ENCODE data around the gene CCAR1.
"Not testable (repeated sequence)": the region's sequence is repeated elsewhere in the genome, so short reads cannot be mapped to it uniquely, and the experiment has no call there.

Gene CCAR1, protein sequence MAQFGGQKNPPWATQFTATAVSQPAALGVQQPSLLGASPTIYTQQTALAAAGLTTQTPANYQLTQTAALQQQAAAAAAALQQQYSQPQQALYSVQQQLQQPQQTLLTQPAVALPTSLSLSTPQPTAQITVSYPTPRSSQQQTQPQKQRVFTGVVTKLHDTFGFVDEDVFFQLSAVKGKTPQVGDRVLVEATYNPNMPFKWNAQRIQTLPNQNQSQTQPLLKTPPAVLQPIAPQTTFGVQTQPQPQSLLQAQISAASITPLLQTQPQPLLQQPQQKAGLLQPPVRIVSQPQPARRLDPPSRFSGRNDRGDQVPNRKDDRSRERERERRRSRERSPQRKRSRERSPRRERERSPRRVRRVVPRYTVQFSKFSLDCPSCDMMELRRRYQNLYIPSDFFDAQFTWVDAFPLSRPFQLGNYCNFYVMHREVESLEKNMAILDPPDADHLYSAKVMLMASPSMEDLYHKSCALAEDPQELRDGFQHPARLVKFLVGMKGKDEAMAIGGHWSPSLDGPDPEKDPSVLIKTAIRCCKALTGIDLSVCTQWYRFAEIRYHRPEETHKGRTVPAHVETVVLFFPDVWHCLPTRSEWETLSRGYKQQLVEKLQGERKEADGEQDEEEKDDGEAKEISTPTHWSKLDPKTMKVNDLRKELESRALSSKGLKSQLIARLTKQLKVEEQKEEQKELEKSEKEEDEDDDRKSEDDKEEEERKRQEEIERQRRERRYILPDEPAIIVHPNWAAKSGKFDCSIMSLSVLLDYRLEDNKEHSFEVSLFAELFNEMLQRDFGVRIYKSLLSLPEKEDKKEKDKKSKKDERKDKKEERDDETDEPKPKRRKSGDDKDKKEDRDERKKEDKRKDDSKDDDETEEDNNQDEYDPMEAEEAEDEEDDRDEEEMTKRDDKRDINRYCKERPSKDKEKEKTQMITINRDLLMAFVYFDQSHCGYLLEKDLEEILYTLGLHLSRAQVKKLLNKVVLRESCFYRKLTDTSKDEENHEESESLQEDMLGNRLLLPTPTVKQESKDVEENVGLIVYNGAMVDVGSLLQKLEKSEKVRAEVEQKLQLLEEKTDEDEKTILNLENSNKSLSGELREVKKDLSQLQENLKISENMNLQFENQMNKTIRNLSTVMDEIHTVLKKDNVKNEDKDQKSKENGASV

DNA sequence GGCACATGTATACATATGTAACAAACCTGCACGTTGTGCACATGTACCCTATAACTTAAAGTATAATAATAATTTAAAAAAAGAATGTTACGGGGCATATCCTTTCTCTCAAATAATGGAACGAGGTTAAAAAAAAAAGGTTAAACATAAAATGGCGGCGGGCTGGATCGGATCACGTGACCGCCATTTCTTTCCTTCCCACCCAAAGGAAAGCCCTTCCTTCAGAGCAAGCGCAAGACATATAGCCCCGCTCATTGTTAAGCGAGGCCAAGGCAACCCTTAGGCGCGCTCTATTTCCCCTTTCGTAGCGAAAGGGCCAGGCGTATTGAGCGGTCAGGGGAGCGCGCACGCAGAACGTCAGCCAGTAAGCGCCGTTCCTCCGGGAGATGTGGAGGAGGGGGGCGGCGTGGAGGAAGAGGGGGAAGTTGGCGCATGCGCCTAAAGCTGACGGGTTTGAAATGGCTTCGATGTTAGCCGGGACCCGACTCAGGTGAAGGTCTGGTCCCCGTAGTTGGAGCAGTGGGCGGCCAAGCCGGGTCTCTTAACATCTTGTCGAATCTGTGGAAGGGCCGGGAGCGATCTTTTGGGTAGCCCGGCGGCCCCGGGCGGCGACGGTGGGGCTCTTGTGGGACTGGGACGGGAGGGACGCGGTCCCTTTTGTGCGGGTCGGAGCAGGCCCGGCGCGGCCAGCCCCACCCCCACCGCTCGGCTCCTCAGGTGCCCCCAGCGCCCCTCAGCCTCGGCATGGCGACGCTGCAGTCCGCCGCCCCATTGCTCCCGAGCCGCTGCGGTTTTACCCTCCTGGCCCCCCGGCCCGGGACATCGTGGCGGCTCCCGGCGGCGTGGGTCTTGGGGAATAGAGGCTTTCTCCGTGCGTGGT is at the start of gene CCAR1:
CCAR1 (plus strand) TSS at position 447 of the 880 bp plus-strand sequence. CDS start 1,266 bp downstream, outside the sequence.
- peak within 1 kb of the TSS; percentile 95 for H3K4me3 ChIP-seq (ENCODE audit: low read depth, low read length)
- DNase-seq (ENCODE audit: low read depth) = peak; percentile 97

DNA sequence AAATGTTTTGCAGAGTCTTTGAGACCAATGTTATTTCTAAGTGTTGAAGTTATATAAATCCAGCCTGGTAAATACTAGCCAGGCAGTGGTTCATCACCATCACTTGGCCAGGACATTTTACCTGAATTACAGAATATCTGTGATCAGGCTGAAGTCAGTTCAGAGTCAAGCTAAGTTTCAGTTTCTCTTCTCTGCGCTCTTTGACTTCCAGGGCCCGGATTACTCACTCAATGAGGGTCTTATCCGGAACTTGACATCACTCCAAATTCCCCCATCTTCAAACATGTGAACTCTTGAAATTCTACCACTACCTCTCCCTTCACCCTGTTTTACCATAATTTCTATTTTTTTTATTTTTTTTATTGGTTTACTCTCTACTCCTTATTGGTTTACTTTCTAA is 36.6 kb upstream of the CCAR1 start:
- no peak overlapping the region for H3K4me3 ChIP-seq (ENCODE audit: low read depth, low read length)
- no peak for DNase-seq (ENCODE audit: low read depth)

DNA sequence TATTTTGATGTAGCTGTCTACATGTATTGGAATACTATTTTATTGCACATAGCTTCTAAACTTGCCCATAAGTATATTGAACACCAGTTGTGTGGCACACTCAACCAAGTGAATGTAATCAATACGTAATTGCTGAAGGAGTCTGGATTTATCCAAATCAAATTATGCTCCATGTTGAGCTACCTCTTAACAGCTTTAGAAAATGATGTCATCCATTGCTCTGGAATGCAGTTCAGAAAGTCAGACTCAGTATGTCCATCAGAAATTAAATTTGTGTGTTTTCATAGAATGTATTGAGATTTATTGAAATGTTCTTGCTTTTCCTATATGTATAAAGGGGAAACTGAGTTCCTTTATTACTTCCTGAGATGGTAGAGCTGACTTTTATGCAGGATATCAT is 25.0 kb upstream of the CCAR1 start:
- DNase-seq (ENCODE audit: low read depth) = no peak
- no peak overlapping the region for H3K4me3 ChIP-seq (ENCODE audit: low read depth, low read length)

DNA sequence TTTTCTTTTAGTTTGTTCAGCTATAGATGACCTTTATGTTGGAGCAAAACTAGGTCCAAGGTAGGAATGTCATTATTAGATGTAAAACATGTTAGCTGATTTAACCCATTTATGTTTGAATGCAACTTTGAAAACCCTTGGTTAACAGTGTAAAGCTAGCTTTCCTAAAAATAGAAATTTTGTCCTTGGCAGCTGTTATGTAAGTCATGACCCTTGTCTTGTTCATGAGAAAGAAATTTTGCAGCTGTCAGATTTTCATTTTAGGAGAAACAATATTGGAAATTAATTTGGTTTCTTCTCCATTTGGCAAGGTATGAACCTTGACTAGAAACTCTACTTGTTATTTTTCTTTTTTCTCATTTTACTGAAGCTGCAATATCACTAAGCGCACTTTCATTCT is 23.9 kb upstream of the CCAR1 start:
- no peak for DNase-seq (ENCODE audit: low read depth)
- no peak overlapping the region for H3K4me3 ChIP-seq (ENCODE audit: low read depth, low read length)

DNA sequence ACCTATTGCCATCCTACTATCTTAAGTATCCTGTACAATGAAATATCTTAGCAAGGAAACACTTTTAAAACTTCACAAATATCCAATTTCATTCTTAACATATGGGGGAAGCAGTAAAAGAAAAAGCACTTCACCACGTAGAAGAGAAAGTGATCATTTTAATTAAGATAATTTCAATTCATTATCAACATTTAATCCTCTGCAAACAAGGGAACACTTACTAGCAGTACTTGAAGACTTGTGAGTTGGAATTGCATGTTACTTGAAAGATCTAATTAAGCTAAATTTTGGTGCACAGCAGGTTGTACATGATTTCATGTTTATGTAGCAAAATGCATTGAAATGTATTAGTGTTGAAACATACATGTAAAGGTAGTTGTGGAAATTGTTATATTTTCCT is 20.8 kb upstream of the CCAR1 start:
- H3K4me3 ChIP-seq (ENCODE audit: low read depth, low read length) = no peak overlapping the region
- no peak for DNase-seq (ENCODE audit: low read depth)

DNA sequence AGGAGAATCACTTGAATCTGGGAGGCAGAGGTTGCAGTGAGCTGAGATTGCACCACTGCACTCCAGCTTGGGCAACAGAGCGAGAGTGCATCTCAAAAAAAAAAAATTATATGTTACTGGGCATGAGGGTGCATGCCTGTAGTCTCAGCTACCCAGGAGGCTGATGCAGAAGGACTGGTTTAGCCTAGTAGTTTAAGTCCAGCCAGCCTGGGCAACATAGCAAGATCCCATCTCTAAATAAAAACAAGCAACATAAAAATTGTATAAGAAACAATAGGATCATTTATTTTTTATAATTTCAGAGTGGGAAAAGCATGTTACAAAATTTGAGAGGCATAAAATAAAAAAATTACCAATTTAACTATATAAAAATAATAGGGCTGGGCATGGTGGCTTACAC is 15.5 kb upstream of the CCAR1 start:
- DNase-seq (ENCODE audit: low read depth) = no peak
- no peak overlapping the region for H3K4me3 ChIP-seq (ENCODE audit: low read depth, low read length)

DNA sequence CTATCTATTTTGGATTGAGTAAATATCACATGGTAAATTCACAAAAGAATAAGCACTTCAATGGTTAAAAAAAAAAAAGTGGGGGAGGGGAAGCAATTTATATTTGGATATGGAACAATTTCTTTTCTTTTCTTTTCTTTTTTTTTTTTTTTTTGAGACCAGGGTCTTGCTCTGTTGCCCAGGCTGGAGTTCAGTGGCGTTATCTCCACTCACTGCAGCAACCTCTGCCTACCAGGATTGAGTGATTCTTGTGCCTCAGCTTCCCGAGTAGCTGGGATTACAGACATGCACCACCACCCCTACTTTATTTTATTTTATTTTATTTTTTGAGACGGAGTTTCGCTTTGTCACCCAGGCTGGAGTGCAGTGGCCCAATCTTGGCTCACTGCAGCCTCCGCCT is 12.1 kb upstream of the CCAR1 start:
- not testable (repeated sequence) for DNase-seq (ENCODE audit: low read depth); H3K4me3 ChIP-seq (ENCODE audit: low read depth, low read length)

DNA sequence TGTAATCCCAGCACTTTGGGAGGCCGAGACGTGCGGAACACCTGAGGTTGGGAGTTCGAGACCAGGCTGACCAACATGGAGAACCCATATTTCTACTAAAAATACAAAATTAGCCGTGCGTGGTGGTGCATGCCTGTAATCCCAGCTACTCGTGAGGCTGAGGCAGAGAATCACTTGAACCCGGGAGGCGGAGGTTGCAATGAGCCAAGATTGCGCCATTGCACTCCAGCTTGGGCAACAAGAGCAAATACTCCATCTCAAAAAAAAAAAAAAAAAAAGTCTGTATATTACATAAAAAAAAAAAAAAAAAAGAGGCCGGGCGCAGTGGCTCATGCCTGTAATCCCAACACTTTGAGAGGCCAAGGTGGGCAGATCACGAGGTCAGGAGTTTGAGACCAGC is 8.0 kb upstream of the CCAR1 start:
- not testable (repeated sequence) for H3K4me3 ChIP-seq (ENCODE audit: low read depth, low read length); DNase-seq (ENCODE audit: low read depth)

DNA sequence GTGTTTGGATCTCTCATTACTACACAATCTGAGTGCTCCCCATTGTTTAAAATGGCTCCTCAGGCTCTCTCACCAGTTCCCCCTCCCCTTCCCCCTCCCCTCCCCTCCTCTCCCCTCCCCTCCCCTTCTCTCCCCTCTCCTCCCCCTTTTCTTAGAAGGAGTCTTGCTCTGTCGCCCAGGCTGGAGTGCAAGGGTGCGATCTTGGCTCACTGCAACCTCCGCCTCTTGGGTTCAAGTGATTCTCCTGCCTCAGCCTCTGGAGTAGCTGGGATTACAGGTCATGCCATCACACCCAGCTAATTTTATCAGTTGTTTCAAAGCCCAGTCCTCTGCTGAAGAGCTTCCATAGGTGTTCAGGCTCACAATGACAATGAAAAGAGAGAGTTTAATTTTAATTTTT is 3.6 kb upstream of the CCAR1 start:
- DNase-seq (ENCODE audit: low read depth) = no peak

DNA sequence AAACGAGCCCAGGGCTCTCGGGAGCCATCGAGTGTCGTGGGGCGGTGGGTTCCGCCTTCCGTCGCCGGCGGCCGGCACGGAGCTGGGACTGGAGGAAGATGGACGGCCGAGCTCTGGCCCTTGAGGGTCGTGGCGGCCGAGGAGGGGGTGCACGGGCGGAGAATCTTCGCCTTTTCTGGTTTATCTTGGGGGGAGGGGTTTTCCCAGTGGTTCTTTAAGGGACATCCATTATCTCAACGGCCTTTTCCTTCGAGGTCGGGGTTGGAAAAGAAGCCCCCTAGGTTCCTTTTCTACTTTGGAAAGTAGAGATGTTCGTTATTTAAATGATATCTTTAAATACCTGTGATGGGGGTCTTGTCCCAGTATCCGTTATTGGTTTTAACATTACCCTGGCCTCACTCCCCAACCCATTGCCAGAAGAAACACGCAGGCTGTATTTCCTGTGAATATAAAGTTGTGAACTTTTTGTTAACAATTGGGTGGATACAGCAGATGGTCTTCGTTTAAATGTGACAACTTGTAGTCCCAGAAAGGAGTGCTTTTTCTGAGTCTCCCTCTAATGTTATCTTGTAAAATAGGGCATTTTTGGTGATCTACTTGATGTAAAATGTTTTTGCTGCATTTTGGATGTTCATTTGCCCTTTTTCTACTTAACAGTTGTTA is 765 bp downstream of the CCAR1 start:
- DNase-seq (ENCODE audit: low read depth) = no peak
- peak overlapping the region; percentile 95 for H3K4me3 ChIP-seq (ENCODE audit: low read depth, low read length)

More for the DNA sequence above, 3.6 kb upstream of the CCAR1 start:
- no peak overlapping the region for H3K4me3 ChIP-seq (ENCODE audit: low read depth, low read length)

DNA sequence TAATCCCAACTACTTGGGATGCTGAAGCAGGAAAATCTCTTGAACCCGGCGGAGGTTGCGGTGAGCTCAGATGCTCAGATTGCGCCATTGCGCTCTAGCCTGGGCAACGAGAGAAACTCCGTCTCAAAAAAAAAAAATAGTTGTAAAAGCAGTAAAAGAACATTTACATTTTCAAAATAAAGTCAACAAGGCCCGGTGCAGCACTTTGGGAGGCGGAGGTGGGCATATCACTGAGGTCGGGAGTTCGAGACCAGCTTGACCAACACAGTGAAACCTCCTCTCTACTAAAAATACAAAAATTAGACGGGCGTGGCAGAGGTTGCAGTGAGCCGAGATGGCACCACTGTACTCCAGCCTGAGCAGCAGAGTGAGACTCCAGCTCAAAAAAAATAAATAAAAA is 4.0 kb downstream of the CCAR1 start:
- DNase-seq (ENCODE audit: low read depth) = no peak
- H3K4me3 ChIP-seq (ENCODE audit: low read depth, low read length) = no peak overlapping the region

DNA sequence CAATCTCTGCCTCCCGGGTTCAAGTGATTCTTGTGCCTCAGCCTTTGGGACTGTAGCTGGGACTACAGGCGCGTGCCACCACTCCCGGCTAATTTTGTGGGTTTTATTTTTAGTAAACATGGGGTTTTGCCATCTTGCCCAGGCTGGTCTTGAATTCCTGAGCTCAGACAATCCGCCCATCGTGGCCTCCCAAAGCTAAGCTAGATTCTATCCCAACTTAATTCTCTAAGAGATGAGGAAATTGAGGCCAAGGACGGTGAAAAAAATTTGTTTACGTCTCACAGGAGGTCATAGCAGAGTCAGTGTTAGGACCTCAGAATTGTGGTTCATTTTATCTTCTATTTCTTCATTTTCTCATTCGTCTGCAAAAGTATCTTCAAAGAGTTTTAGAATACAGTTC is 6.1 kb downstream of the CCAR1 start:
- DNase-seq (ENCODE audit: low read depth) = no peak
- no peak overlapping the region for H3K4me3 ChIP-seq (ENCODE audit: low read depth, low read length)

DNA sequence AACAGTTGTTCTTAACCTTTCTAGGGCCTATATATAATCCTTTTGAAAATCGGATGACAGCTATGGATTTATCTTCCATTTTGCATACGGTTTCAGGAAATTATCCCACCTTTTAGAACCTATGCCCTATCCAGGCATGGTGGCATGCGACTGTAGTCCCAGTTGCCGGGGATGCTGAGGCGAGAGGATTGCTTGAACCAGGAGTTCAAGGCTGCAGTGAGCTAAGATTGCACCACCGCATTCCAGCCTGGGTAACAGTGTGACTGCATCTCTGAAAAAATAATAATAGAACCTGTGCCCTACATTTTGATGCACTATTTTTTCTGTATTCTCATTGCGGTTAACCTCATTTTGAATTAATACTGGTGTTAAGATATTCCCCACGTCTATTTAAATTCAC is 11.6 kb downstream of the CCAR1 start:
- DNase-seq (ENCODE audit: low read depth) = no peak

DNA sequence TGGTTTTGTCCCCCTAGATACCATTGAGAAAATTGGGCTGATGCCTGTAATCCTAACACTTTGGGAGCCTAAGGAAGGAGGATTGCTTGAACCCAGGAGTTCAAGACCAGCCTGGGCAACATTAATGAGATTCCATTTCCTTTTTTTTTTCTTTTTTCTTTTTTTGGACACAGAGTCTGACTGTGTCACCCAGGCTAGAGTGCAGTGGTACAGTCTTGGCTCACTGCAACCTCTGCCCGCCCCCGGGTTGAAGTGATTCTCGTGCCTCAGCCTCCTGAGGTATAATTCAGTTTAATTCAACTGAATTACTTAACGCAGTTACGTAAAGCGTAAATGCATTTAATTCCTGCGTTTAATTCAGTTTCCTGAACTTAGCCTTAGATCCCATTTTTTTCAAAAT is 13.3 kb downstream of the CCAR1 start:
- DNase-seq (ENCODE audit: low read depth) = no peak
- no peak overlapping the region for H3K4me3 ChIP-seq (ENCODE audit: low read depth, low read length)

More for the DNA sequence above, 11.6 kb downstream of the CCAR1 start:
- H3K4me3 ChIP-seq (ENCODE audit: low read depth, low read length) = no peak overlapping the region

DNA sequence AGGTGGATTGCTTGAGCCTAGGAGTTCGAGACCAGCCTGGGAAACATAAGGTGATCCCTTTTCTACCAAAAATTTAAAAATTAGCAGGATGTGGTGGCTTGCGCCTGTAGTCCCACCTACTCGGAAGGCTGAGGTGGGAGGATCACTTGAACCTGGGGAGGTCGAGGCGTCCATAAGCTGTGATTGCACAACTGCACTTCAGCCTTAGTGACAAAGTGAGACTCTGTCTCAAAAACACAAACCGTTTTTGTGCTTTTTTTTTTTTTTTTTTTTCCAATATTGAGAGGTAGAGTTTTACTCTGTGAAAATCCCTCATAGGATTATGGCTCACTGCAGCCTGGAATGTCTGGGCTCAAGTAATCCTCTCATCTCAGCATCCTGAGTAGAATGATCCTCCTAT is 14.1 kb downstream of the CCAR1 start:
- no peak for DNase-seq (ENCODE audit: low read depth)
- no peak overlapping the region for H3K4me3 ChIP-seq (ENCODE audit: low read depth, low read length)

DNA sequence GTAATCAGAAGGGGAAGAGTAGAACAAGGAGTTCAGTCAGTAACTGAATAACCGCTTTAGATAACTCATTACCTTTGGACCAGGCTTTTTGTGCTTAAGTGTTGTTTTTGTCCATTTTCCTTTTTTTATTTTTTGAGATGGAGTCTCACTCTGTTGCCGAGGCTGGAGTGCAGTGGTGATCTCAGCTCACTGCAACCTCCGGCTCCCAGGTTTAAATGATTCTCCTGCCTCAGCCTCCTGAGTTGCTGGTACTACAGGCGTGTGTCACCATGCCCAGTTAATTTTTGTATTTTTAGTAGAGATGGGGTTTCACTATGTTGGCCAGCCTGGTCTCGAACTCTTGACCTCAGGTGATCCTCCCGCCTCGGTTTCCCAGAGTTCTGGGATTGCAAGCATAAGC is 14.7 kb downstream of the CCAR1 start:
- H3K4me3 ChIP-seq (ENCODE audit: low read depth, low read length); DNase-seq (ENCODE audit: low read depth): not testable (repeated sequence)

DNA sequence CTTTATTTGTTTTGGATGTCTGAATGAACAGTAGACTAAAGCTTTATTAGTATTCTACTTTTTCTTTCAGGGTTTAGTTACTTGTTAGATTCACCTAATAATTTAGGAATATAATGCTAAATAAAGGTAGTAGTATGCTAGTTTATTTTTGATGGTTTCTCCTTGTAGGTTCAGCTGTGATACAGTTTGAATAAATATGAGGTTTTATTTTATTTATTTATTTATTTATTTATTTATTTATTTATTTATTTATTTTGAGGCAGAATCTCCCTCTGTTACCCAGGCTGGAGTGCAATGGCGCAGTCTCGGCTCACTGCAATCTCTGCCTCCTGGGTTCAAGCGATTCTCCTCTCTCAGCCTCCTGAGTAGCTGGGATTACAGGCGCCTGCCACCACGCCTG is 19.6 kb downstream of the CCAR1 start:
- DNase-seq (ENCODE audit: low read depth); H3K4me3 ChIP-seq (ENCODE audit: low read depth, low read length): not testable (repeated sequence)

DNA sequence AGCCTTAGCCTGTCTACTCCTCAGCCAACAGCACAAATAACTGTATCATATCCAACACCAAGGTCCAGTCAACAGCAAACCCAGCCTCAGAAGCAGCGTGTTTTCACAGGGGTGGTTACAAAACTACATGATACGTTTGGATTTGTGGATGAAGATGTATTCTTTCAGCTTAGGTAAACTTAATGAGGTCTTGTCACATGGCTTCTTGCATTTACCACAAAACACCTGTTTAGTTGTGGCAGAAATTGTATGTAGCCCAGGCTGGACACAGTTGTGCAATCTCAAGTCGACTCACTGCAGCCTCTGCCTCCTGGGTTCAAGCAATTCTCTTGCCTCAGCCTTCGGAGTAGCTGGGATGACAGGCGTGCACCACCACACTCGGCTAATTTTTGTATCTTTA is 21.4 kb downstream of the CCAR1 start:
- no peak for DNase-seq (ENCODE audit: low read depth)
- H3K4me3 ChIP-seq (ENCODE audit: low read depth, low read length) = no peak overlapping the region
